ENCODE data around the gene GSTO1. TPM values are rescaled to one million over a fixed set of nuclear protein-coding genes. Genes with fewer than 3 reads are reported as not detected.

GSTO1 gene
- total RNA-seq, 1 experiment from 2014 or later, result 134 TPM

GRCh38 chr10:104257235-104257634 is 2.5 kb downstream of the GSTO1 start:
- ChIA-PET POLR2A (no interaction called here), CTCF (interaction anchor here (0.6 kb wide), 1 partner anchor 49 kb away, joined by 6 read pairs; no protein-coding TSS in a partner anchor)
- Histone ChIP-seq H3K4me1 (ENCODE audit: control insufficient read depth, insufficient read depth, low read length) (peaks cover 46% of the 10 kb centered on the region), H3K4me3 (ENCODE audit: low read depth in 2 of 2, low read length in 2 of 2) (no peak overlapping the region), H3K36me3 (ENCODE audit: control insufficient read depth, insufficient read depth, low read length) (peaks cover 27% of the 10 kb centered on the region), H3K27ac (ENCODE audit: low read length) (no peak overlapping the region), H3K27me3 (ENCODE audit: control insufficient read depth, insufficient read depth, low read length) (no peaks in the 10 kb centered on the region), H3K9me3 (ENCODE audit: control insufficient read depth, insufficient read depth, low read depth, low read length) (no peaks in the 10 kb centered on the region)
- ATAC-seq (no peak), DNase-seq (ENCODE audit: low read depth, low spot score) (no peak)
- BruUV-seq (replicated peaks), result no TSS peak
- in situ Hi-C loops (cut with HindIII; ENCODE audit: low pct_unique_long_range_greater_than_20kb, low sequenced_read_pairs), result no loop called here
- TF ChIP-seq CTCF (IDR thresholded peaks at IDR 0.05), result no peak
- no peak for TF ChIP-seq TCF7L2 (IDR thresholded peaks at IDR 0.05; ENCODE audit: low read depth, low read length)
- no peak for TF ChIP-seq REST (IDR thresholded peaks at IDR 0.05; ENCODE audit: insufficient read depth in 1 of 2, low read depth in 2 of 2, low read length in 1 of 2)
- TF ChIP-seq POLR2AphosphoS5 (IDR thresholded peaks at IDR 0.05; ENCODE audit: low read depth, low read length), result no peak
- TF ChIP-seq SIN3A (IDR thresholded peaks at IDR 0.05; ENCODE audit: borderline replicate concordance, insufficient read depth, low read depth, low read length), result no peak
- intact Hi-C loops (cut with micrococcal nuclease; ENCODE audit: unreplicated experiment), result no loop called here

DNA sequence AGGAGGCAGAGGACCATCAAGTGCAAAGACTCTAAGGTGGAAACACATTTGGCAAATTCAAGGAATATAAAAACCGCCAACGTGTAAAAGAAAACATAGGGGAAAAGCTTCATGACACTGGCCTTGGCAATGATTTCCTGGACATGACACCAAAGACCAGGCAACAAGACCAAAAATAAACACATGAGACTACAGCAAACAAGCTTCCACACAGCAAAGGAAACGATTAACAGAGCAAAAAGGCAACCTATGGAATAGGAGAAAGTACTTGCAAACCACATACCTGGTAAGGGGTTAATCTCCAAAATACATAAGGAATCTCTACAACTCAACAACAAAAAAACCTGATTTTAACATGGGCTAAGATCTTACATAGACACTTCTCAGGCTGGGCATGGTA is 3.5 kb downstream of the GSTO1 start:
- Histone ChIP-seq H3K4me3 (ENCODE audit: low read depth in 2 of 2, low read length in 2 of 2) (no peak overlapping the region), H3K4me1 (ENCODE audit: control insufficient read depth, insufficient read depth, low read length) (peaks cover 46% of the 10 kb centered on the region), H3K9me3 (ENCODE audit: control insufficient read depth, insufficient read depth, low read depth, low read length) (no peaks in the 10 kb centered on the region), H3K27ac (ENCODE audit: low read length) (no peak overlapping the region), H3K27me3 (ENCODE audit: control insufficient read depth, insufficient read depth, low read length) (no peaks in the 10 kb centered on the region), H3K36me3 (ENCODE audit: control insufficient read depth, insufficient read depth, low read length) (peaks cover 34% of the 10 kb centered on the region)
- no peak for TF ChIP-seq CTCF (IDR thresholded peaks at IDR 0.05)
- TF ChIP-seq SIN3A (IDR thresholded peaks at IDR 0.05; ENCODE audit: borderline replicate concordance, insufficient read depth, low read depth, low read length), result no peak
- TF ChIP-seq REST (IDR thresholded peaks at IDR 0.05; ENCODE audit: insufficient read depth in 1 of 2, low read depth in 2 of 2, low read length in 1 of 2), result no peak
- TF ChIP-seq POLR2AphosphoS5 (IDR thresholded peaks at IDR 0.05; ENCODE audit: low read depth, low read length), result no peak
- TF ChIP-seq TCF7L2 (IDR thresholded peaks at IDR 0.05; ENCODE audit: low read depth, low read length), result no peak
- no peak for DNase-seq (ENCODE audit: low read depth, low spot score)
- in situ Hi-C loops (cut with HindIII; ENCODE audit: low pct_unique_long_range_greater_than_20kb, low sequenced_read_pairs) (no loop called here), intact Hi-C loops (cut with micrococcal nuclease; ENCODE audit: unreplicated experiment) (no loop called here)
- ChIA-PET CTCF (no interaction called here), POLR2A (no interaction called here)
- ATAC-seq, result no peak
- BruUV-seq (replicated peaks), result no TSS peak

Measured in Panc1 (cell line).